ENCODE results near the gene KRTAP5-8. TPM values are rescaled to one million over a fixed set of nuclear protein-coding genes. Genes with fewer than 3 reads are reported as not detected.
"Not testable (repeated sequence)": the region's sequence is repeated elsewhere in the genome, so short reads cannot be mapped to it uniquely, and the experiment has no call there.

KRTAP5-8 gene
- total RNA-seq, 1 donor from 2014 or later: 0.25 TPM

- peaks cover 29% of the 10 kb centered on the region for H3K4me1 Mint-ChIP-seq
- peaks cover 9% of the 10 kb centered on the region for H3K9me3 Mint-ChIP-seq
- TF ChIP-seq CTCF (IDR thresholded peaks at IDR 0.05; ENCODE audit: unreplicated experiment): no peak
- H3K27ac Mint-ChIP-seq: no peak overlapping the region
- H3K36me3 Mint-ChIP-seq: no peaks in the 10 kb centered on the region
- H3K4me3 Mint-ChIP-seq: no peak overlapping the region
- H3K27me3 Mint-ChIP-seq (ENCODE audit: low read depth): peaks cover 31% of the 10 kb centered on the region
- no peak for DNase-seq (ENCODE audit: low spot score in 2 of 2, unreplicated experiment in 2 of 2)
Observed at GRCh38 chr11:71566081-71566620, 28.3 kb downstream of the KRTAP5-8 start.

- peaks cover 26% of the 10 kb centered on the region for H3K27me3 Mint-ChIP-seq (ENCODE audit: low read depth)
Observed at GRCh38 chr11:71566626-71567599, 29.1 kb downstream of the KRTAP5-8 start.

GRCh38 chr11:71567633-71568032, 29.8 kb downstream of the KRTAP5-8 start:
- Mint-ChIP-seq H3K27me3 (ENCODE audit: low read depth) (peaks cover 24% of the 10 kb centered on the region), H3K27ac (peak overlapping the region; percentile 13), H3K4me1 (peaks cover 29% of the 10 kb centered on the region)
- DNase-seq (ENCODE audit: low spot score in 2 of 2, unreplicated experiment in 2 of 2); H3K9me3 Mint-ChIP-seq; H3K4me3 Mint-ChIP-seq; H3K36me3 Mint-ChIP-seq: not testable (repeated sequence)

More at GRCh38 chr11:71566626-71567599, 29.1 kb downstream of the KRTAP5-8 start:
- not testable (repeated sequence) for H3K4me3 Mint-ChIP-seq; DNase-seq (ENCODE audit: low spot score in 2 of 2, unreplicated experiment in 2 of 2); H3K9me3 Mint-ChIP-seq; H3K36me3 Mint-ChIP-seq
- Mint-ChIP-seq H3K4me1 (peaks cover 29% of the 10 kb centered on the region), H3K27ac (peak overlapping the region; percentile 13)

- Mint-ChIP-seq H3K27ac (no peak overlapping the region), H3K4me3 (no peak overlapping the region)
- no peak for DNase-seq (ENCODE audit: low spot score in 2 of 2, unreplicated experiment in 2 of 2)
Observed at GRCh38 chr11:71568704-71569349, 31.0 kb downstream of the KRTAP5-8 start.

GRCh38 chr11:71571101-71571850, 33.5 kb downstream of the KRTAP5-8 start:
- not testable (repeated sequence) for H3K27me3 Mint-ChIP-seq (ENCODE audit: low read depth); H3K4me3 Mint-ChIP-seq; H3K36me3 Mint-ChIP-seq; DNase-seq (ENCODE audit: low spot score in 2 of 2, unreplicated experiment in 2 of 2); H3K27ac Mint-ChIP-seq; H3K9me3 Mint-ChIP-seq
- H3K4me1 Mint-ChIP-seq: peaks cover 17% of the 10 kb centered on the region

More at GRCh38 chr11:71568704-71569349, 31.0 kb downstream of the KRTAP5-8 start:
- no peak for TF ChIP-seq CTCF (IDR thresholded peaks at IDR 0.05; ENCODE audit: unreplicated experiment)
- Mint-ChIP-seq H3K36me3 (no peaks in the 10 kb centered on the region), H3K4me1 (peaks cover 29% of the 10 kb centered on the region), H3K27me3 (ENCODE audit: low read depth) (peaks cover 14% of the 10 kb centered on the region), H3K9me3 (no peaks in the 10 kb centered on the region)

GRCh38 chr11:71572811-71573210, 35.0 kb downstream of the KRTAP5-8 start:
- no peak for DNase-seq (ENCODE audit: low spot score in 2 of 2, unreplicated experiment in 2 of 2)
- no peak for TF ChIP-seq CTCF (IDR thresholded peaks at IDR 0.05; ENCODE audit: unreplicated experiment)
- Mint-ChIP-seq H3K4me3 (no peak overlapping the region), H3K27me3 (ENCODE audit: low read depth) (peaks cover 9% of the 10 kb centered on the region), H3K27ac (no peak overlapping the region), H3K36me3 (no peaks in the 10 kb centered on the region), H3K9me3 (no peaks in the 10 kb centered on the region), H3K4me1 (peaks cover 3% of the 10 kb centered on the region)
